GM23338 (cell line): ENCODE data around the gene L2HGDH. TPM values are rescaled to one million over a fixed set of nuclear protein-coding genes. Genes with fewer than 3 reads are reported as not detected.

Experiments used
- ATAC-seq: fragments of 200-7000 bp; cut with Tn5 transposase; 3 replicates; pipeline ENCODE4 v1.9.1; 2020
- DNase-seq: peaks from one replicate; pipeline ENCODE4 v3.0.0-alpha.2; 2015; ENCODE audit warnings: low spot score
- H2AFZ ChIP-seq: fragments of 200-600 bp; sonication (generic); 2 replicates; pipeline ENCODE4 v1.8.0; 2016; ENCODE audit warnings: antibody characterized with exemption, mild to moderate bottlenecking, moderate library complexity
- H3F3A ChIP-seq: fragments of 200-600 bp; sonication (generic); replicated peaks from 2 replicates; pipeline ENCODE4 v1.8.0; 2017; ENCODE audit warnings: antibody characterized with exemption, mixed run types, low read depth
- H3K27ac ChIP-seq: fragments of 200-600 bp; sonication (generic); 2 replicates; pipeline ENCODE4 v1.6.1; 2016; ENCODE audit warnings: low read depth
- H3K27me3 ChIP-seq: fragments of 200-600 bp; sonication (generic); 2 replicates; pipeline ENCODE4 v1.8.0; 2016; ENCODE audit warnings: mild to moderate bottlenecking, mixed run types, moderate library complexity; ENCODE audit not compliant: insufficient read depth
- H3K36me3 ChIP-seq: fragments of 200-600 bp; sonication (generic); 2 replicates; pipeline ENCODE4 v1.8.0; 2016; ENCODE audit warnings: mild to moderate bottlenecking; ENCODE audit not compliant: insufficient read depth
- H3K4me1 ChIP-seq: fragments of 200-600 bp; sonication (generic); 2 replicates; pipeline ENCODE4 v1.8.0; 2016; ENCODE audit warnings: mild to moderate bottlenecking, moderate library complexity; ENCODE audit not compliant: insufficient read depth
- H3K4me2 ChIP-seq: fragments of 200-600 bp; sonication (generic); 2 replicates; pipeline ENCODE4 v1.7.1; 2017; ENCODE audit warnings: mixed run types
- H3K4me3 ChIP-seq: fragments of 200-600 bp; sonication (generic); 2 replicates; pipeline ENCODE4 v1.6.1; 2016; ENCODE audit warnings: mixed run types
- H3K79me2 ChIP-seq: fragments of 200-600 bp; sonication (generic); replicated peaks from 2 replicates; pipeline ENCODE4 v1.8.0; 2017; ENCODE audit warnings: mild to moderate bottlenecking; ENCODE audit not compliant: insufficient read depth
- H3K9me2 ChIP-seq: fragments of 200-600 bp; sonication (generic); 2 replicates; pipeline ENCODE4 v1.8.0; 2017; ENCODE audit not compliant: insufficient read depth
- H4K20me1 ChIP-seq: fragments of 200-600 bp; sonication (generic); replicated peaks from 2 replicates; pipeline ENCODE4 v1.8.0; 2017; ENCODE audit warnings: mild to moderate bottlenecking; ENCODE audit not compliant: insufficient read depth
- H3K27ac Mint-ChIP-seq: 2 replicates; pipeline ENCODE4 v1.8.0; 2020; ENCODE audit warnings: inconsistent platforms, mild to moderate bottlenecking, moderate library complexity, mixed read lengths
- H3K27me3 Mint-ChIP-seq: 3 replicates; pipeline ENCODE4 v1.8.0; 2022; ENCODE audit warnings: low read depth, mild to moderate bottlenecking, moderate library complexity, mixed read lengths, inconsistent platforms; ENCODE audit not compliant: insufficient read depth, poor library complexity
- H3K36me3 Mint-ChIP-seq: 3 replicates; pipeline ENCODE4 v1.8.0; 2021; ENCODE audit warnings: low read depth, mild to moderate bottlenecking, inconsistent platforms, moderate library complexity, mixed read lengths
- H3K4me1 Mint-ChIP-seq: 3 replicates; pipeline ENCODE4 v1.8.0; 2020; ENCODE audit warnings: mild to moderate bottlenecking, inconsistent platforms, mixed read lengths
- H3K4me3 Mint-ChIP-seq: 3 replicates; pipeline ENCODE4 v1.8.0; 2021; ENCODE audit warnings: moderate library complexity, mild to moderate bottlenecking, inconsistent platforms, mixed read lengths
- H3K9me3 Mint-ChIP-seq: 3 replicates; pipeline ENCODE4 v1.8.0; 2020; ENCODE audit warnings: moderate library complexity, mild to moderate bottlenecking, inconsistent platforms, mixed read lengths
- CREB1 ChIP-seq: fragments of 250-450 bp; sonication (Bioruptor Pico); IDR thresholded peaks from 2 replicates; pipeline ENCODE4 v1.5.0; 2020; ENCODE audit warnings: low read depth, mild to moderate bottlenecking, moderate library complexity
- EZH2 ChIP-seq: fragments of 200-600 bp; sonication (generic); IDR thresholded peaks from one replicate; pipeline ENCODE4 v1.8.0; 2017; ENCODE audit warnings: antibody characterized with exemption, mild to moderate bottlenecking, low read depth; ENCODE audit not compliant: unreplicated experiment
- JUNB ChIP-seq: IDR thresholded peaks from one replicate; pipeline ENCODE4 v1.6.1; 2016; ENCODE audit warnings: antibody characterized with exemption; ENCODE audit not compliant: unreplicated experiment
- NANOG ChIP-seq: IDR thresholded peaks from 2 replicates; pipeline ENCODE4 v1.6.1; 2016; ENCODE audit warnings: antibody characterized with exemption, borderline replicate concordance
- REST ChIP-seq: IDR thresholded peaks from one replicate; pipeline ENCODE4 v1.6.1; 2018; ENCODE audit warnings: antibody characterized with exemption; ENCODE audit not compliant: unreplicated experiment
- ZNF114 ChIP-seq: fragments of 250-450 bp; sonication (Bioruptor Pico); IDR thresholded peaks from 2 replicates; pipeline ENCODE4 v1.5.0; 2020; ENCODE audit warnings: mild to moderate bottlenecking, moderate library complexity
- ZNF331 ChIP-seq: fragments of 250-450 bp; sonication (Bioruptor Pico); IDR thresholded peaks from 2 replicates; pipeline ENCODE4 v1.5.0; 2020; ENCODE audit warnings: low read depth, mild to moderate bottlenecking, moderate library complexity
- ZNF462 ChIP-seq: fragments of 250-450 bp; sonication (Bioruptor Pico); IDR thresholded peaks from 2 replicates; pipeline ENCODE4 v1.5.0; 2020; ENCODE audit warnings: mild to moderate bottlenecking, moderate library complexity
- polyA plus RNA-seq: library from polyadenylated mRNA; unstranded; fragments of >200 nt; fragmentation: Nextera tagmentation; extraction: Ambion mirVana; gene quantifications from 2 replicates; pipeline ENCODE4 v1.2.1, GENCODE V29; 2016
- total RNA-seq: library from RNA; depleted of rRNA; stranded (reverse); fragments of >200 nt; shearing (Covaris generic); gene quantifications from 2 replicates; pipeline ENCODE4 v1.2.3, GENCODE V29; 2014
- TF ChIP-seq, protein P1 (sequence below), 2 experiments: fragments of 200-600 bp in 1 of 2; sonication (generic) in 1 of 2; conservative IDR thresholded peaks; 2 replicates each; pipeline versions ENCODE4 v1.5.1 to v1.6.1; 2016 to 2017; ENCODE audit warnings: antibody characterized with exemption in 2 of 2, low read depth in 2 of 2, mild to moderate bottlenecking in 2 of 2, moderate library complexity in 1 of 2
- TF ChIP-seq, protein P2 (sequence below): IDR thresholded peaks from 2 replicates; pipeline ENCODE4 v1.6.1; 2016; ENCODE audit warnings: antibody characterized with exemption

Gene L2HGDH
- total and polyA plus RNA-seq, 2 experiments from 2014 or later: 13.5 to 28.5 TPM

DNA sequence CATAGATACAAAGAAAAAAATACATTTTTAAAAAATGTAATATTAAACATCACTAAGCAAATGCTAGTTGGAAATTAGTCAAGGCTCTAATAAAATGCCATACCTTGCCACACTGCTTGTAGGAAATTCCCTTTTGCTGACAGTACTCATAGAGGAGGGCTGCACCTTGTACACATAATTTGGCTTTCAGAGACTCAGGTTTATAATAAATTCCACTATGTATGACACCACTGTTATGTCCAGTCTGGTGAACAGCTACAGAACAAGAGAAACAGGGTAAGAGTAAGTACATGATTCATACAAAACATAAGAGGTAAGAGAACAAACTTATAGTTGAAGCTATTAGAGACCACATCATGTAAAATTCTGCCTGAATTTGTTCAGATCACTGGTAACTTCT is 10.1 kb downstream of the L2HGDH start:
- Mint-ChIP-seq H3K36me3 (peaks cover 48% of the 10 kb centered on the region), H3K27ac (no peak overlapping the region), H3K9me3 (peaks cover 10% of the 10 kb centered on the region; the same call in 2 of the 3 replicates), H3K4me3 (no peak overlapping the region), H3K4me1 (peaks cover 8% of the 10 kb centered on the region; the same call in 2 of the 3 replicates), H3K27me3 (peaks cover 3% of the 10 kb centered on the region)
- no peaks in the 10 kb centered on the region for H3F3A ChIP-seq
- H3K4me3 ChIP-seq: no peak overlapping the region
- DNase-seq: no peak
- TF ChIP-seq, protein P1, sequence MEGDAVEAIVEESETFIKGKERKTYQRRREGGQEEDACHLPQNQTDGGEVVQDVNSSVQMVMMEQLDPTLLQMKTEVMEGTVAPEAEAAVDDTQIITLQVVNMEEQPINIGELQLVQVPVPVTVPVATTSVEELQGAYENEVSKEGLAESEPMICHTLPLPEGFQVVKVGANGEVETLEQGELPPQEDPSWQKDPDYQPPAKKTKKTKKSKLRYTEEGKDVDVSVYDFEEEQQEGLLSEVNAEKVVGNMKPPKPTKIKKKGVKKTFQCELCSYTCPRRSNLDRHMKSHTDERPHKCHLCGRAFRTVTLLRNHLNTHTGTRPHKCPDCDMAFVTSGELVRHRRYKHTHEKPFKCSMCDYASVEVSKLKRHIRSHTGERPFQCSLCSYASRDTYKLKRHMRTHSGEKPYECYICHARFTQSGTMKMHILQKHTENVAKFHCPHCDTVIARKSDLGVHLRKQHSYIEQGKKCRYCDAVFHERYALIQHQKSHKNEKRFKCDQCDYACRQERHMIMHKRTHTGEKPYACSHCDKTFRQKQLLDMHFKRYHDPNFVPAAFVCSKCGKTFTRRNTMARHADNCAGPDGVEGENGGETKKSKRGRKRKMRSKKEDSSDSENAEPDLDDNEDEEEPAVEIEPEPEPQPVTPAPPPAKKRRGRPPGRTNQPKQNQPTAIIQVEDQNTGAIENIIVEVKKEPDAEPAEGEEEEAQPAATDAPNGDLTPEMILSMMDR (conservative IDR thresholded peaks at IDR 0.05; ENCODE audit: low read depth in 2 of 2): no peak
- no peak for TF ChIP-seq REST
- TF ChIP-seq, protein P2, sequence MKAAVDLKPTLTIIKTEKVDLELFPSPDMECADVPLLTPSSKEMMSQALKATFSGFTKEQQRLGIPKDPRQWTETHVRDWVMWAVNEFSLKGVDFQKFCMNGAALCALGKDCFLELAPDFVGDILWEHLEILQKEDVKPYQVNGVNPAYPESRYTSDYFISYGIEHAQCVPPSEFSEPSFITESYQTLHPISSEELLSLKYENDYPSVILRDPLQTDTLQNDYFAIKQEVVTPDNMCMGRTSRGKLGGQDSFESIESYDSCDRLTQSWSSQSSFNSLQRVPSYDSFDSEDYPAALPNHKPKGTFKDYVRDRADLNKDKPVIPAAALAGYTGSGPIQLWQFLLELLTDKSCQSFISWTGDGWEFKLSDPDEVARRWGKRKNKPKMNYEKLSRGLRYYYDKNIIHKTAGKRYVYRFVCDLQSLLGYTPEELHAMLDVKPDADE: no peak
- TF ChIP-seq ZNF114 (CRISPR knock-in tag): no peak
- TF ChIP-seq JUNB: no peak
- TF ChIP-seq CREB1: no peak
- no peak for TF ChIP-seq NANOG
- no peak for TF ChIP-seq EZH2
- TF ChIP-seq ZNF331 (CRISPR knock-in tag): no peak
- no peak for TF ChIP-seq ZNF462 (CRISPR knock-in tag)
- H3K9me2 ChIP-seq: no peaks in the 10 kb centered on the region
- no peaks in the 10 kb centered on the region for H3K27me3 ChIP-seq
- H3K36me3 ChIP-seq: 0 out of 2 replicates have a peak, but pooled peaks cover 3% of the 10 kb centered on the region
- no peak overlapping the region for H3K4me2 ChIP-seq
- ATAC-seq: no peak
- no peak overlapping the region for H2AFZ ChIP-seq
- H3K79me2 ChIP-seq: peaks cover 79% of the 10 kb centered on the region
- 0 out of 2 replicates have a peak, but pooled peaks cover 4% of the 10 kb centered on the region for H3K4me1 ChIP-seq
- no peaks in the 10 kb centered on the region; the same call in 1 of the 2 replicates for H4K20me1 ChIP-seq
- H3K27ac ChIP-seq: no peak overlapping the region
